ENCODE results near the gene PKM. TPM values are rescaled to one million over a fixed set of nuclear protein-coding genes. Genes with fewer than 3 reads are reported as not detected.

PKM gene
- total RNA-seq, 1 donor from 2014 or later, result 604 TPM

GRCh38 chr15:72265031-72265430, 34.0 kb upstream of the PKM start:
- Mint-ChIP-seq H3K27me3 (ENCODE audit: unreplicated experiment) (no peaks in the 10 kb centered on the region), H3K36me3 (ENCODE audit: low read depth, unreplicated experiment) (peaks cover 48% of the 10 kb centered on the region), H3K4me1 (ENCODE audit: unreplicated experiment) (no peaks in the 10 kb centered on the region), H3K4me3 (ENCODE audit: unreplicated experiment) (no peak overlapping the region), H3K9me3 (ENCODE audit: unreplicated experiment) (no peaks in the 10 kb centered on the region), H3K27ac (ENCODE audit: unreplicated experiment) (no peak overlapping the region)
- TF ChIP-seq CTCF (IDR thresholded peaks at IDR 0.05; ENCODE audit: unreplicated experiment), result no peak
- DNase-seq (ENCODE audit: low spot score), result no peak

GRCh38 chr15:72252663-72253299, 21.8 kb upstream of the PKM start:
- Mint-ChIP-seq H3K4me3 (ENCODE audit: unreplicated experiment) (no peak overlapping the region), H3K36me3 (ENCODE audit: low read depth, unreplicated experiment) (peaks cover 66% of the 10 kb centered on the region), H3K27ac (ENCODE audit: unreplicated experiment) (no peak overlapping the region), H3K9me3 (ENCODE audit: unreplicated experiment) (no peaks in the 10 kb centered on the region), H3K4me1 (ENCODE audit: unreplicated experiment) (no peaks in the 10 kb centered on the region), H3K27me3 (ENCODE audit: unreplicated experiment) (peaks cover 2% of the 10 kb centered on the region)
- no peak for DNase-seq (ENCODE audit: low spot score)
- TF ChIP-seq CTCF (IDR thresholded peaks at IDR 0.05; ENCODE audit: unreplicated experiment), result no peak

GRCh38 chr15:72249142-72249810, 18.3 kb upstream of the PKM start:
- H3K27ac Mint-ChIP-seq (ENCODE audit: unreplicated experiment), result no peak overlapping the region
- no peaks in the 10 kb centered on the region for H3K9me3 Mint-ChIP-seq (ENCODE audit: unreplicated experiment)
- H3K4me1 Mint-ChIP-seq (ENCODE audit: unreplicated experiment), result no peaks in the 10 kb centered on the region
- peak overlapping the region; percentile 35 for H3K4me3 Mint-ChIP-seq (ENCODE audit: unreplicated experiment)
- no peak for DNase-seq (ENCODE audit: low spot score)
- H3K27me3 Mint-ChIP-seq (ENCODE audit: unreplicated experiment), result peaks cover 4% of the 10 kb centered on the region
- no peak for TF ChIP-seq CTCF (IDR thresholded peaks at IDR 0.05; ENCODE audit: unreplicated experiment)
- H3K36me3 Mint-ChIP-seq (ENCODE audit: low read depth, unreplicated experiment), result peaks cover 61% of the 10 kb centered on the region

- no peak overlapping the region for H3K27ac Mint-ChIP-seq (ENCODE audit: unreplicated experiment)
- peaks cover 4% of the 10 kb centered on the region for H3K27me3 Mint-ChIP-seq (ENCODE audit: unreplicated experiment)
- H3K36me3 Mint-ChIP-seq (ENCODE audit: low read depth, unreplicated experiment), result peaks cover 60% of the 10 kb centered on the region
- TF ChIP-seq CTCF (IDR thresholded peaks at IDR 0.05; ENCODE audit: unreplicated experiment), result no peak
- H3K4me3 Mint-ChIP-seq (ENCODE audit: unreplicated experiment), result no peak overlapping the region
- H3K9me3 Mint-ChIP-seq (ENCODE audit: unreplicated experiment), result no peaks in the 10 kb centered on the region
- no peak for DNase-seq (ENCODE audit: low spot score)
- H3K4me1 Mint-ChIP-seq (ENCODE audit: unreplicated experiment), result no peaks in the 10 kb centered on the region
These were observed 17.5 kb upstream of the PKM start for GRCh38 chr15:72248514-72248913.

- no peak for TF ChIP-seq CTCF (IDR thresholded peaks at IDR 0.05; ENCODE audit: unreplicated experiment)
- Mint-ChIP-seq H3K36me3 (ENCODE audit: low read depth, unreplicated experiment) (peaks cover 43% of the 10 kb centered on the region), H3K9me3 (ENCODE audit: unreplicated experiment) (no peaks in the 10 kb centered on the region), H3K27ac (ENCODE audit: unreplicated experiment) (peak overlapping the region; percentile 6), H3K4me1 (ENCODE audit: unreplicated experiment) (no peaks in the 10 kb centered on the region), H3K27me3 (ENCODE audit: unreplicated experiment) (peaks cover 6% of the 10 kb centered on the region), H3K4me3 (ENCODE audit: unreplicated experiment) (peak overlapping the region; percentile 7)
- DNase-seq (ENCODE audit: low spot score), result no peak
These were observed 11.9 kb upstream of the PKM start for GRCh38 chr15:72242775-72243370.

Data from endothelial cell (in vitro differentiated cells).